Brain microvascular endothelial cell (primary cell): Measurements from ENCODE around the gene RDH13.
A peak's percentile ranks its signal among the peaks of the same experiment; 100 is the strongest.
"Not testable (repeated sequence)": the region's sequence is repeated elsewhere in the genome, so short reads cannot be mapped to it uniquely, and the experiment has no call there.

Experiments
- DNase-seq: peaks from one replicate; pipeline ENCODE4 v3.0.0-alpha.2; 2020
- H3K27ac ChIP-seq: fragments of 250-450 bp; sonication (Bioruptor Pico); 2 replicates; pipeline ENCODE4 v1.5.1; 2020; ENCODE audit warnings: mild to moderate bottlenecking, moderate library complexity
- H3K27me3 ChIP-seq: fragments of 250-450 bp; sonication (Bioruptor Pico); replicated peaks from 2 replicates; pipeline ENCODE4 v1.5.1; 2020; ENCODE audit warnings: mild to moderate bottlenecking
- H3K36me3 ChIP-seq: fragments of 250-450 bp; sonication (Bioruptor Pico); replicated peaks from 2 replicates; pipeline ENCODE4 v1.5.1; 2020; ENCODE audit warnings: mild to moderate bottlenecking
- H3K4me3 ChIP-seq: 2 replicates; pipeline ENCODE4 v1.5.1; 2011; ENCODE audit warnings: low read depth, mild to moderate bottlenecking, control low read depth, low read length, moderate library complexity
- in situ Hi-C: cut with HindIII; loops from 2 replicates; pipeline ENCODE4 v1.10.0; 2017; ENCODE audit warnings: low sequenced_read_pairs, low pct_ligation_motif_present
- TF ChIP-seq, protein P1 (sequence below): IDR thresholded peaks from 2 replicates; pipeline ENCODE4 v1.5.1; 2011; ENCODE audit warnings: low read depth, mild to moderate bottlenecking, moderate library complexity, low read length, control low read depth, inconsistent platforms; ENCODE audit errors: missing control alignments

RDH13 gene

GRCh38 chr19:55062735-55063491 lies at the start of gene RDH13:
Gene RDH13 (minus strand): TSS chr19:55063148. CDS start chr19:55063032, 116 bp downstream.
- in situ Hi-C loops, result no loop called here
- peak; percentile 96 for DNase-seq
- peaks cover 2% of the 10 kb centered on the region for H3K36me3 ChIP-seq
- H3K27ac ChIP-seq, result peak within 1 kb of the TSS; percentile 25
- TF ChIP-seq, protein P1, sequence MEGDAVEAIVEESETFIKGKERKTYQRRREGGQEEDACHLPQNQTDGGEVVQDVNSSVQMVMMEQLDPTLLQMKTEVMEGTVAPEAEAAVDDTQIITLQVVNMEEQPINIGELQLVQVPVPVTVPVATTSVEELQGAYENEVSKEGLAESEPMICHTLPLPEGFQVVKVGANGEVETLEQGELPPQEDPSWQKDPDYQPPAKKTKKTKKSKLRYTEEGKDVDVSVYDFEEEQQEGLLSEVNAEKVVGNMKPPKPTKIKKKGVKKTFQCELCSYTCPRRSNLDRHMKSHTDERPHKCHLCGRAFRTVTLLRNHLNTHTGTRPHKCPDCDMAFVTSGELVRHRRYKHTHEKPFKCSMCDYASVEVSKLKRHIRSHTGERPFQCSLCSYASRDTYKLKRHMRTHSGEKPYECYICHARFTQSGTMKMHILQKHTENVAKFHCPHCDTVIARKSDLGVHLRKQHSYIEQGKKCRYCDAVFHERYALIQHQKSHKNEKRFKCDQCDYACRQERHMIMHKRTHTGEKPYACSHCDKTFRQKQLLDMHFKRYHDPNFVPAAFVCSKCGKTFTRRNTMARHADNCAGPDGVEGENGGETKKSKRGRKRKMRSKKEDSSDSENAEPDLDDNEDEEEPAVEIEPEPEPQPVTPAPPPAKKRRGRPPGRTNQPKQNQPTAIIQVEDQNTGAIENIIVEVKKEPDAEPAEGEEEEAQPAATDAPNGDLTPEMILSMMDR, result no peak
- H3K4me3 ChIP-seq, result peak within 1 kb of the TSS; percentile 67
- H3K27me3 ChIP-seq, result peaks cover 9% of the 10 kb centered on the region

DNA sequence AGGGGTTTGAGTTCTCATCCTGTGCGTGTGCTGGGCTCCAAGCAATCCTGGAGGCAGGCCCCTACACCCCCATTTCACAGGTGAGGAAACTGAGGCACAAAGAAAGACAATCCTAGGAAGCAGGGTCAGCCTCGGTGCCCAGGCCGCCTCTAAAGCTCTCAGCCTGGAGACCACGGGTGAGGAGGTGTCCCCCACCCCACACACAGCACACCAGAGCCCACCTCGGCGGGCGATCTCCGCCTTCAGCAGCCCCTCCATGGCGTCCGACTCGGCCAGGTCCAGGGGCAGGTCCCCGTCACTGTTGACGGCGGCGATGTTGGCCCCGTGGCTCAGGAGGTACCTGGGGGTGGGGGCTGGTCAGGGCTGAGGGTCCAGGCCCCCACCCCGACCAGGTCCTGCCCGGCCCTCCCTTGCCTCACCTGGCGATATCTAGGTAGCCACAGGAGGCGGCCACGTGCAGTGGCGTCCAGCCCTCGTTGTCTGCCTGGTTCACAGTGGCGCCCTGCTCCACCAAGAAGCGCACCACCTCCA lies 49.4 kb upstream of the RDH13 start:
- DNase-seq, result no peak
- Histone ChIP-seq H3K36me3 (peaks cover 4% of the 10 kb centered on the region), H3K4me3 (no peak overlapping the region), H3K27ac (no peak overlapping the region), H3K27me3 (no peaks in the 10 kb centered on the region)
- TF ChIP-seq, protein P1, result no peak
- in situ Hi-C loops, result loop anchor here (10.0 kb wide), 1 partner anchor 62 kb away; no protein-coding TSS in a partner anchor

DNA sequence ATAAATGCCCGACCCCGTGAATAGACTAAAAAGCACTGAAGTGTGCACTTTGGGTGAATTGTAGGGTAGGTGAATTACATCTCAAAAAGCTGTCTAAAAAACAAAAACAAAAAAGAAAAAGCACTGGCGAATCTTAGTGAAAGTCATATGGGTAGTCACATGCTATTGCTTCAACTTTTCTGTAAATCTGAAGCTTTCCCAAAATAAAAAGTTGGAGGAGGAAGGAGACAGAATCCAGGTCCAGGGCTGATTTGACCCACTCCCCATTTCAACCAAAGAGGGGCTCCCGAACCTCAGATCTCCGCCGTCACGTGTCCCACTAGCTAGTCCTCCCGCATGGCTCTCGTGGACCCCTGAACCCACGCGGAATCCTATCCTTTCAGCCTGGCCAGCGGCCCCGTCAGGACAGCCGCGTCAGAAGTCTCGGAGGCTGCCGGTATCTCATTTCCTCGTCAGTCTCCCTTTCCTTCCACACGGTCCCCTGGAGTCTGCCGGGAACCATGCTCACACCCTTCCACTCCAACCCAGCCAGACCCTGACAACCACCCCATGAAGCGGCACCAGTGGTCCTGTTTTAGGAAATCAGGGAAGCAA lies 48.4 kb upstream of the RDH13 start:
- H3K27me3 ChIP-seq, result no peaks in the 10 kb centered on the region
- TF ChIP-seq, protein P1, result no peak
- DNase-seq, result no peak
- peaks cover 7% of the 10 kb centered on the region for H3K36me3 ChIP-seq
- in situ Hi-C loops, result loop anchor here (10.0 kb wide), 1 partner anchor 63 kb away; no protein-coding TSS in a partner anchor
- H3K4me3 ChIP-seq, result no peak overlapping the region
- H3K27ac ChIP-seq, result no peak overlapping the region

DNA sequence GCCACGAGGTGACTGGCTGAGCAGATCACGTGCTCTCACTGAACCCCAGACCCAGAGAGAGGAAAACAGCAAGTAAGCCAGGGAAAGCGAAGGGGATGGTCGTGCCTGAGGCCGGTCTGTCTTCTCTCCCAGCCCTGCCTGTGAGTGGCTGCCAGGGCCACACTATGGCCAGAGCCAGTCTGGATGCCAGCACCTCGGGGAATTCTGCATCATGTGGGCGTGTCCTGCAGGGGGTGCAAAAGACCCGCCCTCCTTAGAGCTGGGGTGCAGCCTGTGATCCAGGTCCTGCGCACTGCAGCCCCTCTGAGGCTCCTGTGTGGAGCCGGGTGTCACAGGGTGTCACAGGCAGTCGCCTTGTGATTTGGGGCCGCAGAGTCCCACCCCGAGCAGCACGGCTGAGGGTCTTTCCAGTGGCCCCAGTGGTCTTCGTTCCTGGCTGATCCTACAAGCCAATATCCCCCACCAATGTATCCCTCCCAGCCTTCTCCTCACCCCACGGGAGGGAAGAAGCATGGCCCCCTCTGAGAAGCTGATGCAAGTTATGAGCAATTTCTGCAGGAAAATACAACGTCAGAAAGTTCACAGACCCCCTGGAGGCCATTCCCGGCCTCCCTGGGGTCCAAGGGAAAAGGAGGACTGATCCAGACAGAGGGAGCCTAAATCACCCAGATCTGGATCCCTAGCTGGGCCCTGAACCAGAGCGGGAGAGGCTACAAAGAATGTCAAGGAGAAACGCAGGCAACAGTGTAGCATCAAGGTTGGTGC lies 46.8 kb upstream of the RDH13 start:
- DNase-seq, result no peak
- TF ChIP-seq, protein P1, result no peak
- Histone ChIP-seq H3K36me3 (peaks cover 7% of the 10 kb centered on the region), H3K27ac (no peak overlapping the region), H3K4me3 (no peak overlapping the region), H3K27me3 (no peaks in the 10 kb centered on the region)
- in situ Hi-C loops, result loop anchor here (10.0 kb wide), 1 partner anchor 65 kb away; no protein-coding TSS in a partner anchor

GRCh38 chr19:55107252-55107651 lies 44.3 kb upstream of the RDH13 start:
- DNase-seq, H3K27me3 ChIP-seq, H3K4me3 ChIP-seq, H3K27ac ChIP-seq, in situ Hi-C loops: not testable (repeated sequence)
- H3K36me3 ChIP-seq, result peaks cover 16% of the 10 kb centered on the region

DNA sequence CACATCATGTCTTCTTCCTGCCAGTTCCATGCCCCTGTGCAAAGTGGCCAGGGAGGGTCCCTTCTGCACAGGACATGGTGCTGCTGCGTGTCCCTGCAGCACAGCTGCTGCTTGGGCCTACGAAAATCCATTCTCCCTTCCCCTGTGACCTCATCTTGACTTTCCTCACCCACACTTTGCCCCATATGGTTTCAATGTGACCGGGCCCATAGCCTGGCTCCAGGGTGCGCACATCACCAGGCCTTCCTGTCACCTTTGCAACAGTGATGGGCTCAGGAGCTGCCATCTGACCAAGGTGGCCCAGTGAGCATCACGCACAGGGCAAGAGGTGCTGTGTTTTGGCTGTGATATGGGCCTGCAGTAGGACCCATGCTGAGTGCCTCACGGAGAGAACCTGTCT lies 43.6 kb upstream of the RDH13 start:
- TF ChIP-seq, protein P1, result no peak
- H3K36me3 ChIP-seq, result peaks cover 21% of the 10 kb centered on the region
- in situ Hi-C loops, result no loop called here
- H3K27ac ChIP-seq, result no peak overlapping the region
- no peaks in the 10 kb centered on the region for H3K27me3 ChIP-seq
- H3K4me3 ChIP-seq, result no peak overlapping the region
- DNase-seq, result no peak
